Esophagus muscularis mucosa (tissue), 4 donors: Measurements from ENCODE around the gene PRKAG2.

Source experiments
- EP300 ChIP-seq: sonication (generic); formaldehyde crosslinking; IDR thresholded peaks from one replicate; pipeline ENCODE4 v1.6.1; 2017; ENCODE audit warnings: antibody characterized with exemption
- POLR2AphosphoS5 ChIP-seq, 2 donors: sonication (generic); formaldehyde crosslinking; IDR thresholded peaks; one replicate each; pipeline ENCODE4 v1.6.1; 2017; ENCODE audit warnings: antibody characterized with exemption in 2 of 2
- TF ChIP-seq, protein P1 (sequence below), 3 experiments: fragments of 200-600 bp in 2 of 3; fragments of 450-650 bp in 1 of 3; sonication (generic) in 2 of 3; IDR thresholded peaks; one replicate each; pipeline ENCODE4 v1.5.1; 2017 to 2019; ENCODE audit warnings: antibody characterized with exemption in 3 of 3, mild to moderate bottlenecking in 2 of 3, moderate library complexity in 1 of 3

DNA sequence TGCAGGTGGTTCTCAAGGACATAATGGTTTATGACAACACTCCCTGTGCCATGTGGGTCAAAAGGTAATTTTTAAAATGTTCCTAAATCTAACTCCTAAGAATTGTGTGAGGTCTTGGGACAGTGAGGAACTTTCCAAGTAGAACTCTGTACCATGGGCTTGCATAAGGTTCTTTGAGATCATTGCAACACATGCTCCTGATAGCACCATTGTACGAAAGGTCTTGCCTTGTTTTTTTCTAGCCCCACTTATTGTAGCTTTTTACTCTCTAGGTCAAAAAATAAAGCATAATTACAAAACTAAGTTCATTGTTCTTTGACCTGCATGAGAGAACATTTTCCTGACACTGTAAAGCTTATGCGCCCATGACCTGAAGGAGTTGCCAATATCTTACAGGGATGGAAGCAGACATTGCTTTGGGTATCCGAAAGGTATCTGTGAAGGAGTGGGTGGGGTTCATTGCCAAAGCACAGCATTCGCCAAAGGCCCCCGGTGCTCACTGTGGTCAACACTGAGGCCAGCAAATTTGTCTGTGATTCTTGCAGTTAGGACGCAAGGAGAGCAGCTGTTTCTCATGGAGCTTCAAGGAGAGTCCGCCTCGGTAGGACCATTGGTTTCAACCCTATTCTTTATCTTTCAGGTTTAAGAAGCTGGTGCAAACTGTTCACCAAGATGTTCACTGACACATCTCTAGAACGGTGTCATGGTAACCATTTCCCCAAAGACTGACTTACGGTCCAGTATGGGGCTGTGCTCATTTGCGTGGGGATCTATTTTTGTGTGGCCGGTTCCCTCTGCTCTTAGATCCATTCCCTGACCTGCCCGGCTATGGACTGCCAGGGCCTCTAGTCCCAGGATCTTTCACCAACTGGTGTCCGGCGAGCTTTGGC, 7.6 kb upstream of the PRKAG2 start:
- TF ChIP-seq, protein P1, sequence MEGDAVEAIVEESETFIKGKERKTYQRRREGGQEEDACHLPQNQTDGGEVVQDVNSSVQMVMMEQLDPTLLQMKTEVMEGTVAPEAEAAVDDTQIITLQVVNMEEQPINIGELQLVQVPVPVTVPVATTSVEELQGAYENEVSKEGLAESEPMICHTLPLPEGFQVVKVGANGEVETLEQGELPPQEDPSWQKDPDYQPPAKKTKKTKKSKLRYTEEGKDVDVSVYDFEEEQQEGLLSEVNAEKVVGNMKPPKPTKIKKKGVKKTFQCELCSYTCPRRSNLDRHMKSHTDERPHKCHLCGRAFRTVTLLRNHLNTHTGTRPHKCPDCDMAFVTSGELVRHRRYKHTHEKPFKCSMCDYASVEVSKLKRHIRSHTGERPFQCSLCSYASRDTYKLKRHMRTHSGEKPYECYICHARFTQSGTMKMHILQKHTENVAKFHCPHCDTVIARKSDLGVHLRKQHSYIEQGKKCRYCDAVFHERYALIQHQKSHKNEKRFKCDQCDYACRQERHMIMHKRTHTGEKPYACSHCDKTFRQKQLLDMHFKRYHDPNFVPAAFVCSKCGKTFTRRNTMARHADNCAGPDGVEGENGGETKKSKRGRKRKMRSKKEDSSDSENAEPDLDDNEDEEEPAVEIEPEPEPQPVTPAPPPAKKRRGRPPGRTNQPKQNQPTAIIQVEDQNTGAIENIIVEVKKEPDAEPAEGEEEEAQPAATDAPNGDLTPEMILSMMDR (IDR thresholded peaks at IDR 0.05) = no peak
- TF ChIP-seq EP300 = no peak
- no peak for TF ChIP-seq POLR2AphosphoS5 (IDR thresholded peaks at IDR 0.05)
